Stomach (tissue), 4 donors: ENCODE data around the gene SPDYA.

Source experiments
- EP300 ChIP-seq: sonication (generic); formaldehyde crosslinking; IDR thresholded peaks from one replicate; pipeline ENCODE4 v1.6.1; 2017; ENCODE audit warnings: antibody characterized with exemption
- POLR2A ChIP-seq, 4 donors: fragments of 450-650 bp; IDR thresholded peaks; one replicate each; pipeline ENCODE4 v1.6.1; 2016; ENCODE audit warnings: antibody characterized with exemption in 4 of 4, control low read depth in 2 of 4, mild to moderate bottlenecking in 1 of 4, moderate library complexity in 1 of 4

- TF ChIP-seq POLR2A (IDR thresholded peaks at IDR 0.05) = no peak
- TF ChIP-seq EP300 = no peak
Measured at GRCh38 chr2:28802975-28803429, 7.6 kb upstream of the SPDYA start.
